ENCODE data around the gene FAM110A. TPM values are rescaled to one million over a fixed set of nuclear protein-coding genes. Genes with fewer than 3 reads are reported as not detected.
"Not testable (repeated sequence)": the region's sequence is repeated elsewhere in the genome, so short reads cannot be mapped to it uniquely, and the experiment has no call there.

FAM110A gene
- total RNA-seq: 2.8 and 3.3 TPM in 2 replicates

- DNase-seq (ENCODE audit: low read depth, low spot score): peak; percentile 84
These were observed at the start of gene FAM110A for GRCh38 chr20:833450-834150. Gene FAM110A, plus strand, starts transcription at chr20:833715. Its CDS starts 11,090 bp downstream, at chr20:844805.

- no peak for DNase-seq (ENCODE audit: low read depth, low spot score)
These were observed 45.7 kb upstream of the FAM110A start for GRCh38 chr20:787825-788224.

GRCh38 chr20:791056-791455 is 42.5 kb upstream of the FAM110A start:
- DNase-seq (ENCODE audit: low read depth, low spot score): no peak

- no peak for DNase-seq (ENCODE audit: low read depth, low spot score)
These were observed 41.3 kb upstream of the FAM110A start for GRCh38 chr20:792248-792647.

- DNase-seq (ENCODE audit: low read depth, low spot score): no peak
These were observed 36.6 kb upstream of the FAM110A start for GRCh38 chr20:796921-797320.

- DNase-seq (ENCODE audit: low read depth, low spot score): not testable (repeated sequence)
These were observed 34.8 kb upstream of the FAM110A start for GRCh38 chr20:798746-799145.

GRCh38 chr20:800026-800425 is 33.5 kb upstream of the FAM110A start:
- DNase-seq (ENCODE audit: low read depth, low spot score): not testable (repeated sequence)

GRCh38 chr20:801678-802077 is 31.8 kb upstream of the FAM110A start:
- DNase-seq (ENCODE audit: low read depth, low spot score): no peak

GRCh38 chr20:805713-806112 is 27.8 kb upstream of the FAM110A start:
- DNase-seq (ENCODE audit: low read depth, low spot score): no peak

- DNase-seq (ENCODE audit: low read depth, low spot score): not testable (repeated sequence)
These were observed 21.6 kb upstream of the FAM110A start for GRCh38 chr20:811776-812434.

GRCh38 chr20:812435-812814 is 21.1 kb upstream of the FAM110A start:
- DNase-seq (ENCODE audit: low read depth, low spot score): not testable (repeated sequence)

GRCh38 chr20:813390-813789 is 20.1 kb upstream of the FAM110A start:
- no peak for DNase-seq (ENCODE audit: low read depth, low spot score)

GRCh38 chr20:815226-815625 is 18.3 kb upstream of the FAM110A start:
- no peak for DNase-seq (ENCODE audit: low read depth, low spot score)

- no peak for DNase-seq (ENCODE audit: low read depth, low spot score)
These were observed 17.5 kb upstream of the FAM110A start for GRCh38 chr20:815914-816606.

- DNase-seq (ENCODE audit: low read depth, low spot score): no peak
These were observed 15.4 kb upstream of the FAM110A start for GRCh38 chr20:818001-818664.

GRCh38 chr20:819680-820322 is 13.7 kb upstream of the FAM110A start:
- no peak for DNase-seq (ENCODE audit: low read depth, low spot score)

GRCh38 chr20:820323-820953 is 13.1 kb upstream of the FAM110A start:
- DNase-seq (ENCODE audit: low read depth, low spot score): no peak

GRCh38 chr20:821046-821730 is 12.3 kb upstream of the FAM110A start:
- no peak for DNase-seq (ENCODE audit: low read depth, low spot score)

GRCh38 chr20:821731-822065 is 11.8 kb upstream of the FAM110A start:
- DNase-seq (ENCODE audit: low read depth, low spot score): no peak
